Gastroesophageal sphincter (tissue), 3 donors: Measurements from ENCODE around the gene MIER2.

Experiments
- CTCF ChIP-seq, 4 experiments: fragments of 200-600 bp in 2 of 4; fragments of 450-650 bp in 2 of 4; sonication (generic) in 1 of 4; IDR thresholded peaks; one replicate each; pipeline ENCODE4 v1.5.1; 2017 to 2019; ENCODE audit warnings: antibody characterized with exemption in 4 of 4, mild to moderate bottlenecking in 2 of 4, moderate library complexity in 2 of 4
- EP300 ChIP-seq: sonication (generic); formaldehyde crosslinking; IDR thresholded peaks from one replicate; pipeline ENCODE4 v1.6.1; 2017; ENCODE audit warnings: antibody characterized with exemption, mild to moderate bottlenecking
- POLR2A ChIP-seq, 2 donors: fragments of 450-650 bp; IDR thresholded peaks; one replicate each; pipeline ENCODE4 v1.6.1; 2017; ENCODE audit warnings: antibody characterized with exemption in 2 of 2, mild to moderate bottlenecking in 2 of 2, moderate library complexity in 1 of 2

- TF ChIP-seq EP300 (no peak), POLR2A (IDR thresholded peaks at IDR 0.05) (no peak), CTCF (IDR thresholded peaks at IDR 0.05) (no peak)
These were observed 10.5 kb upstream of the MIER2 start for GRCh38 chr19:355134-355533.
